Endothelial cell (in vitro differentiated cells): Measurements from ENCODE around the gene DNAH6. TPM values are rescaled to one million over a fixed set of nuclear protein-coding genes. Genes with fewer than 3 reads are reported as not detected.
"Not testable (repeated sequence)": the region's sequence is repeated elsewhere in the genome, so short reads cannot be mapped to it uniquely, and the experiment has no call there.

Experiments
- DNase-seq: peaks from one replicate; pipeline ENCODE4 v3.0.0; 2021; ENCODE audit warnings: low spot score
- H3K27ac Mint-ChIP-seq: one replicate; pipeline ENCODE4 v1.8.0; 2021; ENCODE audit warnings: mixed read lengths, inconsistent platforms; ENCODE audit not compliant: unreplicated experiment
- H3K27me3 Mint-ChIP-seq: one replicate; pipeline ENCODE4 v1.8.0; 2021; ENCODE audit warnings: mild to moderate bottlenecking, moderate library complexity, mixed read lengths, inconsistent platforms; ENCODE audit not compliant: unreplicated experiment
- H3K36me3 Mint-ChIP-seq: one replicate; pipeline ENCODE4 v1.8.0; 2021; ENCODE audit warnings: mild to moderate bottlenecking, low read depth, mixed read lengths, inconsistent platforms; ENCODE audit not compliant: unreplicated experiment
- H3K4me1 Mint-ChIP-seq: one replicate; pipeline ENCODE4 v1.8.0; 2021; ENCODE audit warnings: mild to moderate bottlenecking, mixed read lengths, inconsistent platforms; ENCODE audit not compliant: unreplicated experiment
- H3K4me3 Mint-ChIP-seq: one replicate; pipeline ENCODE4 v1.8.0; 2021; ENCODE audit warnings: mild to moderate bottlenecking, mixed read lengths, inconsistent platforms; ENCODE audit not compliant: unreplicated experiment
- H3K9me3 Mint-ChIP-seq: one replicate; pipeline ENCODE4 v1.8.0; 2021; ENCODE audit warnings: mixed read lengths, inconsistent platforms; ENCODE audit not compliant: unreplicated experiment
- CTCF ChIP-seq: fragments of 200-600 bp; sonication (generic); IDR thresholded peaks from one replicate; pipeline ENCODE4 v1.5.0; 2021; ENCODE audit warnings: antibody characterized with exemption; ENCODE audit not compliant: unreplicated experiment
- total RNA-seq: library from RNA; stranded (reverse); fragmentation: NEBNext Ultra II Directional; extraction: Animal tissue kit (Norgen Biotek cat#: 25700); gene quantifications from one replicate; pipeline ENCODE4 v1.2.1, GENCODE V29; 2021; ENCODE audit not compliant: unreplicated experiment

DNAH6 gene
- total RNA-seq, 1 donor from 2014 or later, result 7.8 TPM

- Mint-ChIP-seq H3K4me3 (no peak overlapping the region), H3K27ac (no peak overlapping the region), H3K36me3 (no peaks in the 10 kb centered on the region), H3K27me3 (peaks cover 1% of the 10 kb centered on the region), H3K4me1 (peaks cover 7% of the 10 kb centered on the region), H3K9me3 (no peaks in the 10 kb centered on the region)
- TF ChIP-seq CTCF, result no peak
- no peak for DNase-seq
Observed at GRCh38 chr2:84757648-84758047, 241.3 kb downstream of the DNAH6 start.

GRCh38 chr2:84766791-84767190, 250.5 kb downstream of the DNAH6 start:
- peaks cover 3% of the 10 kb centered on the region for H3K36me3 Mint-ChIP-seq
- H3K4me1 Mint-ChIP-seq, result no peaks in the 10 kb centered on the region
- H3K4me3 Mint-ChIP-seq, result no peak overlapping the region
- no peaks in the 10 kb centered on the region for H3K9me3 Mint-ChIP-seq
- no peak for DNase-seq
- H3K27me3 Mint-ChIP-seq, result peaks cover 1% of the 10 kb centered on the region
- H3K27ac Mint-ChIP-seq, result no peak overlapping the region
- no peak for TF ChIP-seq CTCF

GRCh38 chr2:84768840-84769239, 252.5 kb downstream of the DNAH6 start:
- Mint-ChIP-seq H3K4me1 (no peaks in the 10 kb centered on the region), H3K27me3 (no peaks in the 10 kb centered on the region), H3K4me3 (no peak overlapping the region), H3K36me3 (peaks cover 3% of the 10 kb centered on the region), H3K9me3 (no peaks in the 10 kb centered on the region), H3K27ac (no peak overlapping the region)
- TF ChIP-seq CTCF, result no peak
- no peak for DNase-seq

GRCh38 chr2:84770280-84770679, 254.0 kb downstream of the DNAH6 start:
- no peaks in the 10 kb centered on the region for H3K4me1 Mint-ChIP-seq
- no peak overlapping the region for H3K4me3 Mint-ChIP-seq
- no peak overlapping the region for H3K27ac Mint-ChIP-seq
- peaks cover 4% of the 10 kb centered on the region for H3K9me3 Mint-ChIP-seq
- peaks cover 3% of the 10 kb centered on the region for H3K36me3 Mint-ChIP-seq
- no peak for TF ChIP-seq CTCF
- DNase-seq, result no peak
- no peaks in the 10 kb centered on the region for H3K27me3 Mint-ChIP-seq

- H3K27ac Mint-ChIP-seq, result no peak overlapping the region
- H3K9me3 Mint-ChIP-seq, result peaks cover 4% of the 10 kb centered on the region
- no peaks in the 10 kb centered on the region for H3K4me1 Mint-ChIP-seq
- H3K27me3 Mint-ChIP-seq, result no peaks in the 10 kb centered on the region
- H3K4me3 Mint-ChIP-seq, result no peak overlapping the region
- no peak for DNase-seq
- H3K36me3 Mint-ChIP-seq, result peaks cover 3% of the 10 kb centered on the region
- TF ChIP-seq CTCF, result no peak
Observed at GRCh38 chr2:84771251-84771650, 255.0 kb downstream of the DNAH6 start.

GRCh38 chr2:84773562-84773961, 257.3 kb downstream of the DNAH6 start:
- not testable (repeated sequence) for H3K27me3 Mint-ChIP-seq, H3K27ac Mint-ChIP-seq, H3K9me3 Mint-ChIP-seq, H3K4me1 Mint-ChIP-seq, H3K4me3 Mint-ChIP-seq, H3K36me3 Mint-ChIP-seq, DNase-seq
